Aorta (tissue), 5 donors: ENCODE data around the gene MED31. TPM values are rescaled to one million over a fixed set of nuclear protein-coding genes. Genes with fewer than 3 reads are reported as not detected.
"Not testable (repeated sequence)": the region's sequence is repeated elsewhere in the genome, so short reads cannot be mapped to it uniquely, and the experiment has no call there.

Experiments used
- ATAC-seq: fragments of 200-7000 bp; cut with Tn5 transposase; one replicate; pipeline ENCODE4 v1.9.1; 2022; ENCODE audit warnings: moderate library complexity; ENCODE audit not compliant: low FRiP score
- DNase-seq, 2 donors: peaks; one replicate each; pipeline ENCODE4 v3.0.0-alpha.2; 2020
- H3K27ac ChIP-seq, 2 donors: one replicate each; pipeline ENCODE4 v1.5.1; 2013; ENCODE audit warnings: low read length in 2 of 2, mild to moderate bottlenecking in 2 of 2, moderate library complexity in 2 of 2, control low read depth in 1 of 2, inconsistent platforms in 1 of 2, low read depth in 1 of 2
- H3K27me3 ChIP-seq, 2 donors: one replicate each; pipeline ENCODE4 v1.6.1; 2013; ENCODE audit warnings: control low read depth in 1 of 2, low read length in 1 of 2, mild to moderate bottlenecking in 1 of 2, moderate library complexity in 1 of 2; ENCODE audit not compliant: insufficient read depth in 2 of 2, control insufficient read depth in 1 of 2
- H3K36me3 ChIP-seq, 2 donors: one replicate each; pipeline ENCODE4 v1.6.1; 2013; ENCODE audit warnings: control low read depth in 1 of 2, low read length in 1 of 2, mild to moderate bottlenecking in 1 of 2; ENCODE audit not compliant: insufficient read depth in 2 of 2, control insufficient read depth in 1 of 2
- H3K4me1 ChIP-seq, 2 donors: one replicate each; pipeline ENCODE4 v1.6.1; 2013; ENCODE audit warnings: low read length in 2 of 2, control low read depth in 1 of 2, mild to moderate bottlenecking in 1 of 2, moderate library complexity in 1 of 2; ENCODE audit not compliant: insufficient read depth in 2 of 2, control insufficient read depth in 1 of 2
- H3K4me3 ChIP-seq, 2 donors: one replicate each; pipeline ENCODE4 v1.5.1; 2013; ENCODE audit warnings: low read length in 2 of 2, control low read depth in 1 of 2, mild to moderate bottlenecking in 1 of 2
- H3K9me3 ChIP-seq: one replicate; pipeline ENCODE4 v1.6.1; 2013; ENCODE audit warnings: mild to moderate bottlenecking, low read length; ENCODE audit not compliant: control insufficient read depth
- WGBS, 2 donors: extraction: QIAGEN DNeasy Blood & Tissue Kit; methylation state at CpG; one replicate each; pipeline ENCODE4 v1.1.7; 2013; 5-methylcytosine and 5-hydroxymethylcytosine counted together
- intact Hi-C, 2 donors: fragments of 100-400 bp; cut with DNase I; formaldehyde crosslinking; loops; one replicate each; pipeline versions ENCODE4 v1.14.2 to v1.15.0; 2022
- long read RNA-seq, 2 donors: library from polyadenylated mRNA; unstranded; transcript quantifications; one replicate each; pipeline ENCODE4 v2.0.0, GENCODE V29; 2020 to 2021
- polyA plus RNA-seq, 2 donors: library from polyadenylated mRNA; stranded (reverse); fragments of 200-250 nt; gene quantifications; one replicate each; pipeline ENCODE4 v1.2.3, GENCODE V29; 2013
- total RNA-seq, 2 donors: library from RNA; stranded (reverse); fragmentation: NEBNext Ultra II Directional; extraction: Animal tissue kit (Norgen Biotek cat#: 25700); gene quantifications; one replicate each; pipeline ENCODE4 v1.2.1, GENCODE V29; 2021
- donor health status: healthy with polysubstance abuse.
- donor health status: Bipolar disorder and iron deficiency.
- donor health status: DM: no; HTN: no; CAD: no.
- donor health status: DM: no; HTN: no; CAD: no.
- donor health status: DM: yes; HTN: yes; CAD: no.

The MED31 gene
- 10 to 100 TPM in 1 of 2 donors, 1 to 10 TPM in 1; 8.4 to 14.1 TPM for total RNA-seq
- polyA plus RNA-seq = 10 to 100 TPM in 1 of 2 donors, 1 to 10 TPM in 1; 9.9 to 15.2 TPM
- long read RNA-seq, donor 1, transcript MED31-204 (2 exons, 620 nt) = major isoform, 5 of 9 reads
- long read RNA-seq, donor 1, partial matches to known transcripts = 1 of 9 reads
- long read RNA-seq, donor 1, other reads (novel, unspliced or antisense) = 1 of 9 reads
- long read RNA-seq, donor 2, partial matches to known transcripts = 1 of 9 reads
- long read RNA-seq, donor 2, other reads (novel, unspliced or antisense) = 2 of 9 reads

DNA sequence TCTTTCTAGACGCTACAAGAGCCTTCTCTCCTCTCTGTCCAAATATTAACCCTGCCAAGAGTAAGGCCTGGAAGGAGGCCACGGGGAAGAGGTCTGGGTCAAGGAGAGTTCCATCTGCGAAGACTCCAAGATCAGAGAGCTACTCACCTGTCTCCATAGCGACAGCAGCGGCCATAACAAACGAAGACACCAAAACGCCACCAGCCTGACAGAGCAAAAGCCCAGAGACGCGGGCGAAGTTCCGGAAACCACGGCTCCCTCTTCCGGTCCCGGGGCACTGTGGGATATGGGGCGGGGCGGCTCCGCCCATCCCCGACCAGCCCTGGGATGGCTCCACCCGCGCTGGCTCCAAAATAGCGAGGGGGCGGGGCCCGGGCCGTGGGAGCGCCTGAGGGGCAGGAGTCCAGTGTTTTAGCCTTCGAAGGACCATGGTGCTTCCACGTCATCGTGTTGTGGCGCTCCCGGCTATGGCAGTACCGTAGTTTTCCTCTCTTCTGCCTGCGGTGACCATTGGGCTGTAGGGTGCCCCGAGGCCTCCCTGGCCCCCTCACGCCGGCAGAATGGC lies at the start of gene MED31, which contains the start of gene C17orf100:
Gene MED31, minus strand, starts transcription at position 252 of the 565 bp plus-strand sequence. Its CDS starts 77 bp downstream, at position 175.
Gene C17orf100, plus strand, starts transcription at position 409 of the 565 bp plus-strand sequence. Its CDS starts 152 bp downstream, at position 561.
- Histone ChIP-seq H3K36me3 (peaks cover 2 to 4% of the 10 kb centered on the region in 2 donors), H3K4me1 (no peaks in the 10 kb centered on the region), H3K4me3 (peak within 1 kb of the TSS; percentile 87 to 91), H3K27ac (peak within 1 kb of the TSS in 1 of 2 donors; percentile 72), H3K9me3 (peaks cover 9% of the 10 kb centered on the region), H3K27me3 (no peaks in the 10 kb centered on the region)
- 1% methylated on average over 35 of the region's 35 CpGs for WGBS, 2 donors
- DNase-seq (peak; percentile 97 to 99), ATAC-seq (peak; percentile 98)
- intact Hi-C loops = no loop called here

DNA sequence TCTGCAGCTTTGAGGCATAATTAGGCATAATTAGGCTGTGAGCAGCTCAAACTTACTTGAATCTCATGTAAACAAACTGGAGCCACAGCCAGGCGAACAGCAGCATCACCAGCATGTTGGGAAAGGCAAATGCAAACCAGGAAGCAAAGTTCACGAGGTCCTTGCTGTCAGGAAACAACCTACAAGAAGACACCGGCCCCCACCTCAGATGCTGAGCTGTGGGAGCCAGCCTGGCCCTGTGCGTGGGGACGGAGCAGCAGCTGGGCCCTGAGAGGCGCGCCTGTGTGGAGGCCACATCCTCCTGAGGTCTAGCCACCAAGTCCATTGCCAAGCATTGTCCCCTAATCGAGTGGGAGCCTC lies 49.5 kb upstream of the MED31 start:
- ATAC-seq = no peak
- DNase-seq = peak in 1 of 2 donors; percentile 63

DNA sequence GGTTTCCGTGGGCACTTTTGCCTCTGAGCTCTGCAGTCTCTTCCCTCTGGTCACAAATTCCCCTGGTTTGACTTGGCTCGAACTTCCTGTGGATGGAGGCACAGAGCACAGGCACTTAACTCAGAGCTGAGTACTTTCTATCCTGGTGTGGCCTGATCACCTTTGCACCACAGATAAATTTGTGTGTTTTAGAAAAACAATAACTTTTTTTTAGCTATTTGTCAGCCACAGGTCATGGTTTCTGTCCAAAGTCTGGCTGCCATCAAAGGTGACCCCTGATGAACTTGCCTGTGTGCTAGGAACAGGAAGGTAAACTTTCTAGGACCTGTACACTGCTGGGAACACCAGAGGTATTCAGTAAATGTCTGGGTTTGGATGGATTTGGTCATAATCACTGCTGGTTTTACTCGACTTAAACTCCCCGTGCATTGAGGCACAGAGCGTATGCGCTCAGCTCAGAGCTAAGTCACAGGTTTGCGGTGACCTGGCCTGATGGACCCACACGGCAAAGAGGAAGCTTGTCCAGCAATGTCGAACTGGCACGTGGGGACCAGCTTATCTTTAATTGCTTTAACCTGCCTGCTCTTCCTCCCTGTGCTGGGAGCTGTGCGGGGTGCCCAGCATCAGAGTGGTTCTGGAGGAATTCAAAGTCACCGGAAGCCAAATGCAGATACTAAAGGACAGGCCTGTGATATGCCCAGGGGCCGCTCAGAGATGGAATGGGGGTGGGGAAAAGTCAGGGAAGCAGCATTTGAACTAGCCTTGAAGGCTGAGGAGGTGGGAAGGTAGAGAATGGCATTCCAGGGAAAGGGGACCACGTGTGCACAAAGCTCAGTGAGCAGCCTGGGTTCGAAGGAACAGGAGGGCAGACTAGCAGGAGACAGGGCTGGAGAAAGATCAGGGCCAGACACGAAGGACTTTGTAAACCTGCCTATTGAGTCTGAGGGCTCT lies 48.9 kb upstream of the MED31 start:
- ATAC-seq (no peak), DNase-seq (peak in 1 of 2 donors; percentile 55)
- Histone ChIP-seq H3K27me3 (no peaks in the 10 kb centered on the region), H3K4me1 (no peaks in the 10 kb centered on the region), H3K9me3 (no peaks in the 10 kb centered on the region), H3K4me3 (no peak overlapping the region), H3K36me3 (no peaks in the 10 kb centered on the region), H3K27ac (no peak overlapping the region)
- WGBS, 2 donors = 68 to 71% methylated on average over 16 of the region's 16 CpGs
- intact Hi-C loops = no loop called here

More for the DNA sequence above, 49.5 kb upstream of the MED31 start:
- Histone ChIP-seq H3K4me3 (no peak overlapping the region), H3K9me3 (no peaks in the 10 kb centered on the region), H3K27ac (no peak overlapping the region), H3K4me1 (no peaks in the 10 kb centered on the region), H3K27me3 (no peaks in the 10 kb centered on the region), H3K36me3 (no peaks in the 10 kb centered on the region)
- intact Hi-C loops = no loop called here
- WGBS, 2 donors = 75 to 82% methylated on average over 8 of the region's 8 CpGs

DNA sequence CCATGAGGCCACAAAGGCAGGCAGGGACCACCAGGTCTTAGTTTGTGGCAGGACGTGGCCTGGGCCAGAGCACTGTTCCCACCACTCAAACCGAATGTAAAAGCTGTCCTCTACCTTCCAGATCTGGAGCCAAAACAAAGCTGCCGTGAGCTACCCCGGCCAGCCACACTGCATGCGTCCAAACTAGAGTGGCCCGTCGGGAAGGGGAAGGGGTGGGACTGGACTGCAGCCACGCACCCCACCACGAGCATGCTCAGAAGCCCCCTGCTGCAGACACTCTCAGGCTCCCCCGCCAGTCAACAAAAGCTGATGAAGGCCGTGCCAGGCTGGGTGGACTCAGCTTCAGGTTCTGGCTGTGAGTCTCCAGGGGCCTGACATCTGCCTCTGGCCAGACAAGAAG lies 46.6 kb upstream of the MED31 start:
- H3K27ac ChIP-seq = no peak overlapping the region
- no peaks in the 10 kb centered on the region for H3K4me1 ChIP-seq
- H3K27me3 ChIP-seq = no peaks in the 10 kb centered on the region
- ATAC-seq (no peak), DNase-seq (no peak)
- H3K36me3 ChIP-seq = no peaks in the 10 kb centered on the region
- intact Hi-C loops = no loop called here
- H3K9me3 ChIP-seq = no peaks in the 10 kb centered on the region
- WGBS, 2 donors = 74 to 77% methylated on average over 9 to 11 of the region's 11 CpGs
- no peak overlapping the region for H3K4me3 ChIP-seq

DNA sequence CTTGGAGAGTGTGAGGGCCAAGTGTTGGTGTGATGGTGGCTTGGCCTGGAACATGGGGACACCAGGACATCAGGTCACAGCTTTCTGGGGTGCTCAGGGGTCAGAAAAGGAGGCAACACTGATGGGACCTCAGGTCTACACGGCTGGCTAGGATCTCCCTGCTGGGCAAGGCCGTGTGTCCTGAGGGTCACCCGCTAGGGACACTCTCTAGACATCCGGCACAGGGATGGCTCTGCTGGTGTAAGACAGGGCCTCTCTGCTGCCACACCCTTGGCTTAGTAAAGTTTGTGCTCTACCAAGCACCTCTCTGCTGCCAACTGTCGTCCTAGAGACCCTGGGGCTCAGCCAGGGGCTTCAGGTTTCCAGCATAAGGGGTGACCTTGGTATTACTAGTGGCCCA lies 45.5 kb upstream of the MED31 start:
- Histone ChIP-seq H3K4me3 (no peak overlapping the region), H3K4me1 (no peaks in the 10 kb centered on the region), H3K9me3 (no peaks in the 10 kb centered on the region), H3K27me3 (no peaks in the 10 kb centered on the region), H3K36me3 (no peaks in the 10 kb centered on the region), H3K27ac (no peak overlapping the region)
- ATAC-seq (no peak), DNase-seq (no peak)
- WGBS, 2 donors = 82 to 83% methylated on average over 5 of the region's 5 CpGs
- intact Hi-C loops = no loop called here

DNA sequence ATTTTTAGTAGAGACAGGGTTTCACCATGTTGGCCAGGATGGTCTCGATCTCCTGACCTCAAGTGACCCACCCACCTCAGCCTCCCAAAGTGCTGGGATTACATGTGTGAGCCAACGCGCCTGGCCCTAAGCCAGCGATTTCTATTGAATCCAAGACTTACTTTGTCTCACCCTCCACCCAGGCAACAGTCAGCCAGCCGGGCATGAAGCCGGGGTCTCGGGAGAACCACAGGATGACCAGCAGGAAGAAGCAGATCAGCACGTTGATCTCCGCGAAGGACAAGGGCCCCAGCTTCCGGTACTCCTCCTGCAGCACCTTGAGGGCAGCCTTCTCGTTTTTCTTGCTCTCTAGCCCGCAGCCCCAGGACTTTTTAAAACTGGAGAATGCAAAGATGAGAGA lies 44.2 kb upstream of the MED31 start:
- Histone ChIP-seq H3K27ac (no peak overlapping the region), H3K9me3 (no peaks in the 10 kb centered on the region), H3K4me1 (no peaks in the 10 kb centered on the region), H3K36me3 (no peaks in the 10 kb centered on the region), H3K27me3 (no peaks in the 10 kb centered on the region), H3K4me3 (no peak overlapping the region)
- intact Hi-C loops = no loop called here
- no peak for ATAC-seq
- 73 to 85% methylated on average over 13 of the region's 13 CpGs for WGBS, 2 donors
- DNase-seq = peak in 1 of 2 donors; percentile 20

DNA sequence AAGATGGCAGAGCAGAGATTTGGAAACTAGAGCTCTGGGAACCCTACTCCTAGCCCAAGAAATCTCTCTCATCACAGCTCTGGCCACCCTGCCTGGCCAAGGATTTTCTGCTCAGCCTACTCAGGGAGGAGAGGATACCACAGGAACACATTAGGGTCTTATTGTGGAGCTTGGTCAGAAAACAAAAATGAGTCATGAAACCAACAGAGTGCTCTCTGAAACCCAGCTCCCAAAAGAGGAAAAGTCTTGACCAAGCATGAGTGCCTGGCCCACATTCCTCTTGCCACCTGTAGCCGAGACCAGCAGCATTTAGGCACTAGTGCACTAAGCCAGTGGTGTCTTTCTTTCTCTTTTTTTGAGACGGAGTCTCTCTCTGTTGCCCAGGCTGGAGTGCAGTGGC lies 43.6 kb upstream of the MED31 start:
- H3K36me3 ChIP-seq = no peaks in the 10 kb centered on the region
- intact Hi-C loops = no loop called here
- no peaks in the 10 kb centered on the region for H3K4me1 ChIP-seq
- WGBS, 2 donors = 79% methylated on average over 2 of the region's 2 CpGs
- no peak for ATAC-seq
- no peak overlapping the region for H3K4me3 ChIP-seq
- peak in 1 of 2 donors; percentile 7 for DNase-seq
- H3K27ac ChIP-seq = no peak overlapping the region
- no peaks in the 10 kb centered on the region for H3K27me3 ChIP-seq
- H3K9me3 ChIP-seq = no peaks in the 10 kb centered on the region

DNA sequence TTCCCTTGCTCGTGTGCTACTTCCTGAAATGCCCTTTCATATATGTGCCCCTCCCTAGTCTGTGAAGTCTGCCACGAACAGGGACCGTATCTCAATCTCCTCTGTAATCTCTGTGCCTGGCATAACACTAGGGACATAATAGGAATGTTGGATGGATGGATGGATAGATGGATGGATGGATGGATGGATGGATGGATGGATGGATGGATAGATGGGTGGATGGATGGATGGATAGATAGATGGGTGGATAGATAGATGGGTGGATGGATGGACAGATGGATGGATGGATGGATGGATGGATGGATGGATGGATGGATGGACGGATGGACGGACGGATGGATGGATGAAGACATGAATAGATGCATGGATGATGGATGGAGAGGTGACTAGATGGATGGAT lies 40.6 kb upstream of the MED31 start:
- intact Hi-C loops, H3K4me1 ChIP-seq, H3K4me3 ChIP-seq, H3K36me3 ChIP-seq, ATAC-seq, DNase-seq, H3K27me3 ChIP-seq, H3K9me3 ChIP-seq, H3K27ac ChIP-seq: not testable (repeated sequence)
- 63 to 64% methylated on average over 6 of the region's 6 CpGs for WGBS, 2 donors
